Mesendoderm (in vitro differentiated cells): ENCODE results near the gene RREB1.

Source experiments
- DNase-seq: peaks from one replicate; pipeline ENCODE4 v3.0.0; 2013
- H2AK5ac ChIP-seq: 2 replicates; pipeline ENCODE4 v1.6.1; 2013; ENCODE audit warnings: low read length, inconsistent platforms
- H2BK120ac ChIP-seq: 2 replicates; pipeline ENCODE4 v1.6.1; 2013; ENCODE audit warnings: low read depth, mild to moderate bottlenecking, low read length, moderate library complexity, mixed read lengths
- H2BK15ac ChIP-seq: replicated peaks from 2 replicates; pipeline ENCODE4 v1.6.1; 2013; ENCODE audit warnings: low read depth, mild to moderate bottlenecking, moderate library complexity
- H2BK5ac ChIP-seq: 2 replicates; pipeline ENCODE4 v1.6.1; 2013; ENCODE audit warnings: low read length, inconsistent platforms
- H3K18ac ChIP-seq: 2 replicates; pipeline ENCODE4 v1.6.1; 2013; ENCODE audit warnings: mild to moderate bottlenecking, low read length, mixed read lengths
- H3K23ac ChIP-seq: one replicate; pipeline ENCODE4 v1.6.1; 2013; ENCODE audit warnings: low read length
- H3K27ac ChIP-seq: 2 replicates; pipeline ENCODE4 v1.5.1; 2013; ENCODE audit warnings: low read depth, mild to moderate bottlenecking, inconsistent platforms, low read length, moderate library complexity
- H3K27me3 ChIP-seq: 2 replicates; pipeline ENCODE4 v1.6.1; 2013; ENCODE audit warnings: low read length, control low read depth, mild to moderate bottlenecking, inconsistent platforms; ENCODE audit not compliant: insufficient read depth, poor library complexity
- H3K36me3 ChIP-seq: 2 replicates; pipeline ENCODE4 v1.6.1; 2013; ENCODE audit warnings: low read length, inconsistent platforms; ENCODE audit not compliant: control insufficient read depth, insufficient read depth
- H3K4ac ChIP-seq: one replicate; pipeline ENCODE4 v1.6.1; 2013; ENCODE audit warnings: low read depth, mild to moderate bottlenecking, low read length, moderate library complexity
- H3K4me1 ChIP-seq: 2 replicates; pipeline ENCODE4 v1.6.1; 2013; ENCODE audit warnings: low read depth, low read length, inconsistent platforms; ENCODE audit not compliant: control insufficient read depth
- H3K4me2 ChIP-seq: 2 replicates; pipeline ENCODE4 v1.6.1; 2013; ENCODE audit warnings: low read length
- H3K4me3 ChIP-seq: 2 replicates; pipeline ENCODE4 v1.5.1; 2013; ENCODE audit warnings: mild to moderate bottlenecking, low read length
- H3K56ac ChIP-seq: one replicate; pipeline ENCODE4 v1.6.1; 2013; ENCODE audit warnings: low read length
- H3K79me1 ChIP-seq: 2 replicates; pipeline ENCODE4 v1.6.1; 2013; ENCODE audit warnings: low read length, inconsistent platforms
- H3K79me2 ChIP-seq: 2 replicates; pipeline ENCODE4 v1.6.1; 2013; ENCODE audit warnings: mild to moderate bottlenecking, low read length; ENCODE audit not compliant: control insufficient read depth, insufficient read depth
- H3K9ac ChIP-seq: 2 replicates; pipeline ENCODE4 v1.6.1; 2013; ENCODE audit warnings: low read length, inconsistent platforms
- H4K5ac ChIP-seq: one replicate; pipeline ENCODE4 v1.6.1; 2013; ENCODE audit warnings: low read length
- H4K8ac ChIP-seq: one replicate; pipeline ENCODE4 v1.6.1; 2013; ENCODE audit warnings: low read depth, mild to moderate bottlenecking, control low read depth, low read length, moderate library complexity
- WGBS: extraction: QIAGEN DNeasy Blood & Tissue Kit; methylation state at CpG from one replicate; pipeline ENCODE4 v1.1.7; 2013; ENCODE audit warnings: low lambda C conversion rate, missing lambda C conversion rate; ENCODE audit not compliant: insufficient coverage; ENCODE audit errors: extremely low coverage; 5-methylcytosine and 5-hydroxymethylcytosine counted together

Gene RREB1

GRCh38 chr6:7215131-7215530 is 107.4 kb downstream of the RREB1 start:
- no peak for DNase-seq
- Histone ChIP-seq H3K4ac (no peak overlapping the region), H3K56ac (no peak overlapping the region), H3K9ac (no peak overlapping the region), H2AK5ac (no peak overlapping the region), H3K79me2 (no peaks in the 10 kb centered on the region), H2BK15ac (no peak overlapping the region), H3K36me3 (peaks cover 6% of the 10 kb centered on the region), H3K18ac (no peak overlapping the region), H4K5ac (no peak overlapping the region), H3K4me1 (peaks cover 17% of the 10 kb centered on the region), H3K27ac (no peak overlapping the region), H3K4me2 (no peak overlapping the region), H3K79me1 (no peaks in the 10 kb centered on the region), H3K27me3 (no peaks in the 10 kb centered on the region), H2BK120ac (no peak overlapping the region), H3K23ac (no peak overlapping the region), H3K4me3 (no peak overlapping the region), H4K8ac (no peak overlapping the region), H2BK5ac (no peak overlapping the region)
- WGBS: no CpG with 5 or more reads among the region's 8 CpGs

- Histone ChIP-seq H4K5ac (no peak overlapping the region), H3K79me2 (no peaks in the 10 kb centered on the region), H4K8ac (no peak overlapping the region), H3K4me3 (no peak overlapping the region), H2BK15ac (no peak overlapping the region), H3K23ac (no peak overlapping the region), H3K18ac (no peak overlapping the region), H2BK5ac (no peak overlapping the region), H3K36me3 (peaks cover 6% of the 10 kb centered on the region), H3K27me3 (no peaks in the 10 kb centered on the region), H2BK120ac (no peak overlapping the region), H3K79me1 (no peaks in the 10 kb centered on the region), H3K4ac (no peak overlapping the region), H3K9ac (no peak overlapping the region), H3K4me2 (no peak overlapping the region), H3K4me1 (peaks cover 17% of the 10 kb centered on the region), H3K56ac (no peak overlapping the region), H3K27ac (no peak overlapping the region), H2AK5ac (no peak overlapping the region)
- WGBS: no CpG with 5 or more reads among the region's 10 CpGs
- DNase-seq: no peak
Measured at GRCh38 chr6:7215798-7216231, 108.1 kb downstream of the RREB1 start.

GRCh38 chr6:7216941-7217621 is 109.3 kb downstream of the RREB1 start:
- no peak overlapping the region for H3K4me3 ChIP-seq
- no peaks in the 10 kb centered on the region for H3K79me2 ChIP-seq
- no peak overlapping the region for H3K4me2 ChIP-seq
- DNase-seq: peak; percentile 92
- H3K4me1 ChIP-seq: peaks cover 17% of the 10 kb centered on the region
- no peak overlapping the region for H3K23ac ChIP-seq
- no peaks in the 10 kb centered on the region for H3K27me3 ChIP-seq
- H2BK15ac ChIP-seq: no peak overlapping the region
- H3K9ac ChIP-seq: no peak overlapping the region
- H3K18ac ChIP-seq: no peak overlapping the region
- H2BK5ac ChIP-seq: no peak overlapping the region
- H4K5ac ChIP-seq: no peak overlapping the region
- no peak overlapping the region for H3K56ac ChIP-seq
- WGBS: no CpG with 5 or more reads among the region's 17 CpGs
- H2AK5ac ChIP-seq: no peak overlapping the region
- H3K36me3 ChIP-seq: no peaks in the 10 kb centered on the region
- no peak overlapping the region for H2BK120ac ChIP-seq
- peak overlapping the region; percentile 3 for H3K27ac ChIP-seq
- H3K4ac ChIP-seq: no peak overlapping the region
- H4K8ac ChIP-seq: no peak overlapping the region
- no peaks in the 10 kb centered on the region for H3K79me1 ChIP-seq

- Histone ChIP-seq H3K4me1 (peaks cover 17% of the 10 kb centered on the region), H2BK5ac (no peak overlapping the region), H4K8ac (no peak overlapping the region), H2BK15ac (no peak overlapping the region), H4K5ac (no peak overlapping the region), H3K27ac (no peak overlapping the region), H3K79me1 (no peaks in the 10 kb centered on the region), H3K4me3 (no peak overlapping the region), H3K56ac (no peak overlapping the region), H3K4me2 (no peak overlapping the region), H3K9ac (no peak overlapping the region), H3K36me3 (no peaks in the 10 kb centered on the region), H3K27me3 (no peaks in the 10 kb centered on the region), H3K4ac (no peak overlapping the region), H3K18ac (no peak overlapping the region), H2AK5ac (no peak overlapping the region), H3K23ac (no peak overlapping the region), H2BK120ac (no peak overlapping the region), H3K79me2 (no peaks in the 10 kb centered on the region)
- DNase-seq: no peak
- no CpG with 5 or more reads among the region's 2 CpGs for WGBS
Measured at GRCh38 chr6:7218406-7218988, 110.7 kb downstream of the RREB1 start.

- Histone ChIP-seq H3K18ac (no peak overlapping the region), H2BK15ac (no peak overlapping the region), H3K9ac (no peak overlapping the region), H2BK120ac (no peak overlapping the region), H4K5ac (no peak overlapping the region), H3K4ac (no peak overlapping the region), H3K79me2 (no peaks in the 10 kb centered on the region), H3K4me3 (no peak overlapping the region), H3K23ac (no peak overlapping the region), H3K27me3 (no peaks in the 10 kb centered on the region), H2BK5ac (no peak overlapping the region), H3K79me1 (no peaks in the 10 kb centered on the region), H4K8ac (no peak overlapping the region), H3K27ac (no peak overlapping the region), H2AK5ac (no peak overlapping the region), H3K56ac (no peak overlapping the region), H3K4me1 (peaks cover 17% of the 10 kb centered on the region), H3K4me2 (no peak overlapping the region), H3K36me3 (no peaks in the 10 kb centered on the region)
- WGBS: no CpG with 5 or more reads among the region's 6 CpGs
- no peak for DNase-seq
Measured at GRCh38 chr6:7219310-7219709, 111.5 kb downstream of the RREB1 start.

GRCh38 chr6:7222197-7222596 is 114.4 kb downstream of the RREB1 start:
- H2AK5ac ChIP-seq: no peak overlapping the region
- H2BK120ac ChIP-seq: no peak overlapping the region
- H3K56ac ChIP-seq: no peak overlapping the region
- no peaks in the 10 kb centered on the region for H3K79me1 ChIP-seq
- H2BK5ac ChIP-seq: no peak overlapping the region
- H3K4me3 ChIP-seq: no peak overlapping the region
- H3K79me2 ChIP-seq: no peaks in the 10 kb centered on the region
- no peak overlapping the region for H2BK15ac ChIP-seq
- H3K23ac ChIP-seq: no peak overlapping the region
- H3K4ac ChIP-seq: no peak overlapping the region
- no peak overlapping the region for H3K9ac ChIP-seq
- no peaks in the 10 kb centered on the region for H3K27me3 ChIP-seq
- H3K36me3 ChIP-seq: peaks cover 4% of the 10 kb centered on the region
- H4K8ac ChIP-seq: no peak overlapping the region
- no peak overlapping the region for H3K27ac ChIP-seq
- no peak overlapping the region for H3K18ac ChIP-seq
- no peak overlapping the region for H4K5ac ChIP-seq
- no CpG with 5 or more reads among the region's 5 CpGs for WGBS
- DNase-seq: no peak
- H3K4me1 ChIP-seq: peaks cover 11% of the 10 kb centered on the region
- H3K4me2 ChIP-seq: no peak overlapping the region
